Pancreas (tissue), 10 donors: Measurements from ENCODE around the gene SORCS2. TPM values are rescaled to one million over a fixed set of nuclear protein-coding genes. Genes with fewer than 3 reads are reported as not detected.

Experiments used
- ATAC-seq, 4 donors: fragments of 200-7000 bp; cut with Tn5 transposase; one replicate each; pipeline versions ENCODE4 v1.8.0 to v1.9.1; 2020; ENCODE audit warnings: mild to moderate bottlenecking in 4 of 4, moderate library complexity in 4 of 4
- DNase-seq, 6 donors: peaks; one replicate each; pipeline ENCODE4 v3.0.0-alpha.2; 2020
- FAIRE-seq: peaks from 2 replicates; lab custom pipeline; 2012; peaks lifted over from hg19 to GRCh38; lab: Jason Lieb, UNC
- H3K27ac ChIP-seq, 4 donors: fragments of 200-600 bp; sonication (generic); 1 replicate in 3 of 4; 2 replicates in 1 of 4; pipeline versions ENCODE4 v1.5.0 to v1.8.0; 2020
- H3K27me3 ChIP-seq, 4 donors: fragments of 200-600 bp; one replicate each; pipeline ENCODE4 v1.8.0; 2021
- H3K36me3 ChIP-seq, 3 donors: fragments of 200-600 bp; sonication (generic) in 1 of 3; one replicate each; pipeline versions ENCODE4 v1.5.0 to v1.8.0; 2020 to 2021
- H3K4me1 ChIP-seq, 3 donors: fragments of 200-600 bp; one replicate each; pipeline ENCODE4 v1.8.0; 2021
- H3K4me3 ChIP-seq, 4 donors: fragments of 200-600 bp; sonication (generic) in 2 of 4; one replicate each; pipeline versions ENCODE4 v1.5.0 to v1.8.0; 2020 to 2021
- H3K9me3 ChIP-seq, 4 donors: fragments of 200-600 bp; one replicate each; pipeline ENCODE4 v1.8.0; 2021
- WGBS, 2 donors: extraction: QIAGEN DNeasy Blood & Tissue Kit; methylation state at CpG; one replicate each; pipeline ENCODE4 v1.1.7; 2013; 5-methylcytosine and 5-hydroxymethylcytosine counted together
- intact Hi-C, 3 donors: fragments of 100-400 bp; cut with DNase I; formaldehyde crosslinking; loops; one replicate each; pipeline versions ENCODE4 v1.11.1 to v1.14.2; 2022
- polyA plus RNA-seq, 2 donors: library from polyadenylated mRNA; stranded (reverse); fragments of 200-250 nt; gene quantifications; one replicate each; pipeline ENCODE4 v1.2.3, GENCODE V29; 2013
- total RNA-seq, 6 donors: library from RNA; stranded (reverse); fragmentation: NEBNext Ultra II Directional in 4 of 6; extraction: Animal tissue kit (Norgen Biotek cat#: 25700) in 4 of 6; gene quantifications; one replicate each; pipeline versions ENCODE4 v1.2.1 to v1.2.4, GENCODE V29; 2021 to 2023
- TF ChIP-seq, protein P1 (sequence below), 4 donors: fragments of 200-600 bp; sonication (generic) in 3 of 4; IDR thresholded peaks; one replicate each; pipeline versions ENCODE4 v1.5.0 to v1.8.0; 2021; ENCODE audit warnings: antibody characterized with exemption in 4 of 4
- donor health status: healthy with polysubstance abuse.
- donor health status: DM: no; HTN: no; CAD: no; lungs with moderate emphysema.
- donor health status: DM: no; HTN: no; CAD: no.
- donor health status: control.
- donor health status: control.
- donor health status: Bipolar disorder and iron deficiency.
- donor health status: DM: yes; HTN: yes; CAD: no.
- donor health status: DM: no; HTN: no; CAD: no.
- donor health status: DM: no; HTN: no; CAD: no.
- donor health status: DM: yes; HTN: yes; CAD: no.

The SORCS2 gene
- total and polyA plus RNA-seq, 8 donors = 0.14 to 1.7 (median 0.42) TPM

GRCh38 chr4:7410446-7410845 lies 218.1 kb downstream of the SORCS2 start:
- WGBS, 2 donors = 50 to 60% methylated on average over 1 of the region's 1 CpG
- ATAC-seq = peak in 1 of 4 donors; percentile 44

GRCh38 chr4:7411491-7411890 lies 219.2 kb downstream of the SORCS2 start:
- Histone ChIP-seq H3K27me3 (peaks cover 0 to 4% (median 0%) of the 10 kb centered on the region in 4 donors), H3K4me3 (no peak overlapping the region), H3K4me1 (no peaks in the 10 kb centered on the region), H3K36me3 (no peaks in the 10 kb centered on the region), H3K27ac (no peak overlapping the region), H3K9me3 (no peaks in the 10 kb centered on the region)
- intact Hi-C loops = no loop called here
- DNase-seq (no peak), FAIRE-seq (no peak), ATAC-seq (no peak)
- WGBS, 2 donors = 52 to 56% methylated on average over 1 of the region's 1 CpG
- TF ChIP-seq, protein P1, sequence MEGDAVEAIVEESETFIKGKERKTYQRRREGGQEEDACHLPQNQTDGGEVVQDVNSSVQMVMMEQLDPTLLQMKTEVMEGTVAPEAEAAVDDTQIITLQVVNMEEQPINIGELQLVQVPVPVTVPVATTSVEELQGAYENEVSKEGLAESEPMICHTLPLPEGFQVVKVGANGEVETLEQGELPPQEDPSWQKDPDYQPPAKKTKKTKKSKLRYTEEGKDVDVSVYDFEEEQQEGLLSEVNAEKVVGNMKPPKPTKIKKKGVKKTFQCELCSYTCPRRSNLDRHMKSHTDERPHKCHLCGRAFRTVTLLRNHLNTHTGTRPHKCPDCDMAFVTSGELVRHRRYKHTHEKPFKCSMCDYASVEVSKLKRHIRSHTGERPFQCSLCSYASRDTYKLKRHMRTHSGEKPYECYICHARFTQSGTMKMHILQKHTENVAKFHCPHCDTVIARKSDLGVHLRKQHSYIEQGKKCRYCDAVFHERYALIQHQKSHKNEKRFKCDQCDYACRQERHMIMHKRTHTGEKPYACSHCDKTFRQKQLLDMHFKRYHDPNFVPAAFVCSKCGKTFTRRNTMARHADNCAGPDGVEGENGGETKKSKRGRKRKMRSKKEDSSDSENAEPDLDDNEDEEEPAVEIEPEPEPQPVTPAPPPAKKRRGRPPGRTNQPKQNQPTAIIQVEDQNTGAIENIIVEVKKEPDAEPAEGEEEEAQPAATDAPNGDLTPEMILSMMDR (IDR thresholded peaks at IDR 0.05) = no peak

More at GRCh38 chr4:7410446-7410845, 218.1 kb downstream of the SORCS2 start:
- FAIRE-seq (no peak), DNase-seq (no peak)
- intact Hi-C loops = no loop called here
- TF ChIP-seq, protein P1 (IDR thresholded peaks at IDR 0.05) = no peak
- Histone ChIP-seq H3K27me3 (peaks cover 0 to 6% (median 0%) of the 10 kb centered on the region in 4 donors), H3K27ac (no peak overlapping the region), H3K4me3 (no peak overlapping the region), H3K36me3 (no peaks in the 10 kb centered on the region), H3K9me3 (no peaks in the 10 kb centered on the region), H3K4me1 (no peaks in the 10 kb centered on the region)

- TF ChIP-seq, protein P1 (IDR thresholded peaks at IDR 0.05) = no peak
- 57 to 66% methylated on average over 12 of the region's 12 CpGs for WGBS, 2 donors
- no peaks in the 10 kb centered on the region for H3K4me1 ChIP-seq
- intact Hi-C loops = no loop called here
- ATAC-seq = no peak
- no peak overlapping the region for H3K27ac ChIP-seq
- H3K36me3 ChIP-seq = no peaks in the 10 kb centered on the region
- DNase-seq = peak in 3 of 6 donors; percentile 4 to 39 (median 8)
- H3K27me3 ChIP-seq = no peaks in the 10 kb centered on the region
- H3K4me3 ChIP-seq = no peak overlapping the region
- no peak for FAIRE-seq
- no peaks in the 10 kb centered on the region for H3K9me3 ChIP-seq
Measured at GRCh38 chr4:7411896-7412553, 219.7 kb downstream of the SORCS2 start.

GRCh38 chr4:7412554-7412912 lies 220.2 kb downstream of the SORCS2 start:
- ATAC-seq = no peak
- WGBS, 2 donors = 68 to 77% methylated on average over 3 to 4 of the region's 4 CpGs
- H3K4me3 ChIP-seq = no peak overlapping the region

More at GRCh38 chr4:7412554-7412912, 220.2 kb downstream of the SORCS2 start:
- H3K27me3 ChIP-seq = no peaks in the 10 kb centered on the region
- intact Hi-C loops = no loop called here
- FAIRE-seq = no peak
- no peaks in the 10 kb centered on the region for H3K4me1 ChIP-seq
- H3K9me3 ChIP-seq = no peaks in the 10 kb centered on the region
- TF ChIP-seq, protein P1 (IDR thresholded peaks at IDR 0.05) = no peak
- no peaks in the 10 kb centered on the region for H3K36me3 ChIP-seq
- peak in 3 of 6 donors; percentile 4 to 22 (median 7) for DNase-seq
- no peak overlapping the region for H3K27ac ChIP-seq
